Myocyte (in vitro differentiated cells): Measurements from ENCODE around the gene PRPH. TPM values are rescaled to one million over a fixed set of nuclear protein-coding genes. Genes with fewer than 3 reads are reported as not detected.
A peak's percentile ranks its signal among the peaks of the same experiment; 100 is the strongest.

ENCODE experiments used
- DNase-seq: peaks from one replicate; pipeline ENCODE4 v3.0.0-alpha.2; 2012; ENCODE audit warnings: low read depth
- total RNA-seq: library from RNA; depleted of rRNA; stranded (reverse); fragments of >200 nt; gene quantifications from 2 replicates; pipeline ENCODE4 v1.2.3, GENCODE V29; 2014

Gene PRPH
- total RNA-seq, 1 donor from 2014 or later = not detected

DNA sequence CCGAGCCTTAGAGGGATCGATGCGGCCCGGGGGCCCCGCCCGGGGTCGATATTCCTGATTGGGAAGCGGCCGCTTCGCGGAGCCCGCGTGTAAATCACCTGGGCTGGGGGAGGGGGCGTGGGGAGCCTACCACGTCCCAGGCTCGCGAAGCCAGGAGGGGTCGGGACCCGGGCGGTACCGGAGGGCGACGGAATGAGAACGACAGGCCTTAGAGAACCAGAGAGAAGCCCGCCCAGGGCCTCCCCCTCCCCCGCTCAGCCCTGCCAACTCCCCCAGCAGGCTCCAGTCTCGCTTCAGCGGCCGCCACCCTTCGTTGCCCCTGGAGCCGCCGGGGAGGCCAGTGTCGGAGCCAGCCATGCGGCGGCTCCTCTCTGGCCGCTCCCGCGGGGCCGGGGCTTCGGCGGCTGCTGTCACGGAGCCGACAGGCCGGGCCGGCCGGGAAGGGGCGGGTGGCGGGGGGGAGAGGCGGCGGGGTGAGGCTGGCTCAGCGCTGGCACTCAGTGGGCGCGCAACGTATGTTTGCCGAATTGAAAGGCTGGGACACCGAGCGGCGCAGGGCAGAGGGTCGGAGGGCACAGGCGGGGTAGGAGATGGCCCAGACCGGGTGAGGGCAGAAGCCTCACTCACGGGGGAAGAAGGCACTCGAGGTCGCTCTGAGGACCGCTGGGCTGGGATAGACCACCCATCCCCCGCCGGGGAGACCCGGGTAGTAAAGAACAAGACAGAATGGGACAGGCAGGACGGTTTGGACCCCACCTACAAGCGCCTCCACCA, 50.3 kb downstream of the PRPH start:
- DNase-seq = no peak

DNA sequence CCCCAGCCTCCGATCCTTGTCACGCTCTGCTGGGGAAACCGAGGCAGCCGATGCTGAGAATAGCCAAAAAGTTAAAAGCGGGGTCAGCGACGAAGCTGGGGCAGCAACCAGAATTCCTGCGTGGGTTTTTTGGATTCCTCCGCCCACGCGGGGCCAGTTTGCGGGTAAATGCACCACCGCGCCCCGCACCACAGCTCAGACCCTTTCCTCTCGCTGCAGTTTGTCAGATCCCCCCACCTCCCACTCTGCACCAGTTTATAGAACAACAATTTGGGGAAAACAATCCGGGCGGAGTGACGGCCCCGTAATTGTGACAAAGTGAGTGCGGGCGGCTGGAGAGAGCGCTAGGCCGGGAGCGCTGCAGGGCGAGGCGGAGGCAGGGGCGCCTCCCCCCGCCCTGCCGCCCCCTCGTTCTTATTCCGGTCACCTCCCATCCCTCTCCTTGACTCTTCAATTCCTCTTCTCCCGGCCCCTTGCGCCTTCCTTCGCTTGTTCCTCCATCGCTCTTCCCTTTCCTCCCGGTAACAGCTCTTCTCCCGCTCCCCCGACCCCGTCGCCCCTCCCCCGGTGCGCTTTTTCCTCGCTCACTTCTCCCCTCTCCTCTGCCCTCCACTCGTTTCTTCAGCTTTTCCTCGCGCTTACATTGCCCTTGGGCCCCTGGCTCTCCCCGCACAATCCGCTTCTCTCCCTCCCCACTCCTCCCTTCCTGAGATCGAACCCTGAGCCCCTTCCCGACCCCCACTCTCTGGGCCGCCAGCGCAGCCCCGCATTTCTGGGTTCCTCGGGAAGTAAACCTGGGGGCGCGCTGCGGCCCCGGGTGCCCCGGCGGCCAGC, 51.1 kb downstream of the PRPH start:
- no peak for DNase-seq

DNA sequence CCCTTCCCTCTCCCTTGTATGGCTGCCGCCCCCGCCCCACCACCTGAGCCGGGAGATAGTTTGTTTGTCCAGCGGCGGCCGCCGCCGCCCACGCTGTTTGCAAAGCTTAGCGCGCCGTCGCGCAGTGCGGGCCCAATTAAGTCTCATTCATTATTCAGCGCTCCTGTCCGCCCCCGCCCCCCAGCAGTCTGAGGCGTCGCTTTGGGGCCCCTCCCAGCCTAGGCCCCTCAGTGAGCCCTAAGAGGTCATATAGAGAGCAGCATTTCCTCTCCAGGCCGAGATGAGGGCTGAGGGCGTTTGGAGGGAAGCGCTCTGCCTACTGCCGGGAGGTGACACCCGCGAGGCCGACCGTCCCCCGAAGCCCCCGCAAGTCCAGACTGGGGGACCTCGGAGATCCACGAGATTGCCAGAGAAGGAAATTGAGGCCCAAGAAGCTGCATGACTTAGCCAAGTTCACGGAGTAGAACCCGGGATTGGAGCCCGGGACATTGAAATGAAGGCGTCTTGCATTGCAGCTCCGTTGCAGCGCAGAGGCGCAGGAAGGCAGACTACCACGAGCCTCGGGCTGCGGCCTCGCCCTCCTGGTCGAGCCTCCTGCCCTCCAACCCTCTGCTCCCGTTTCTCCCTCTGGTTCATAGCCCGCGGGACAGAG, 51.8 kb downstream of the PRPH start, which contains the start of gene DNAJC22:
Gene DNAJC22, plus strand, starts transcription at position 230 of the 652 bp plus-strand sequence. CDS start 1,985 bp downstream, outside the sequence.
- no peak for DNase-seq

DNA sequence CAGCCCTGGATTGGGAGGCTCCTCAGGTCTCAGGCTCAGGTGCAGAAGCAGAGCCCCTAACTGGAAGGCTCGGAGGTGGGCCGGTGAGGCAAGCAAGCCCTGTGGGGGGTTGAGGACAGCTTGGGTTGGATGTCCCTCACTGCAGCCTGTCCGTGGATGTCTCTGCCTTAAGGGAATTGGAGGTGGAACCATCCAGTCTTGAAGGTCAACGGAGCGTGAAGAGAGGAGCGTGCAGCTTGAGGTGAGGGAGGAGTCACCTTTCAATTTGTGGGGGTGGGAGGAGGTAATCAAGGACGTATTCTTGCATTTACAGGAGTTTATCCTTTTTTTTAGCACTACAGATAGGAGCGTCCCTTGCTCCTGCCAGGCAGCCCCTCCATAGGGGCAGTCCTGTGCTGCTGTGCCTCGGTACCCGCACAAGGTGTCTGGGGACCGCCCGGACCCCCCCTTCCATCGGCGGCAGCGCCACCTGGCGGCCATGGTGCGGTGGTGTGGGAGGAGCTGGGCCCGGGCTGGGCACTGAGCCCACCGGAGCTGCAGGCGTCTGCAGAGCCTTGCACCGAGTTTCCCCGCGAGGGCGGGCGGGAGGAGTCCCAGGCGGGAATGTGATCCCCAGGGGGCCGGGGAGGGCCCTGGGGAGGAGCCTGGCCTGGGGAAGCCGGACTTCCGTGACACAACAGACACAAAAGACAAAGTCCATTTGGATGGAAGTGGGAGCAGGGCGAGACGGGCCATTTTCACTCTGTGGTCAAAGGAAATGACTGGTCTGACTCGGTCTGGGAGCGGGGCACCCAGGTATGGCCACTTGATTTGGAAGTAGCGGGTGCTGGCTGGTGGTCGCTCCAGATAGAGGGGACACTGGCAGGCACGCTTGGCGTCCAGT, 52.6 kb downstream of the PRPH start:
- peak; percentile 80 for DNase-seq

Other genes starting within 250 kb of the PRPH start
- 26.6 and 32.2 TPM in 2 replicates for gene KMT2D, start 234.4 kb upstream of the PRPH start, total RNA-seq
- 1.2 TPM in 1 of 2 replicates, not detected in the other for gene RHEBL1, start 225.2 kb upstream of the PRPH start, total RNA-seq
- 0.21 and 0.27 TPM in 2 replicates for gene DHH, start 200.3 kb upstream of the PRPH start, total RNA-seq
- 27.0 and 27.5 TPM in 2 replicates for gene LMBR1L, start 184.3 kb upstream of the PRPH start, total RNA-seq
- 1,860 and 2,094 TPM in 2 replicates for gene TUBA1B, start 163.8 kb upstream of the PRPH start, total RNA-seq
- gene TUBA1A, start 106.1 kb upstream of the PRPH start, total RNA-seq = 2,694 and 2,699 TPM in 2 replicates
- gene TUBA1C, start 30.1 kb upstream of the PRPH start, total RNA-seq = 547 and 595 TPM in 2 replicates
- gene TROAP, start 28.1 kb downstream of the PRPH start, total RNA-seq = 1.1 TPM in 1 of 2 replicates, not detected in the other
- 37.7 and 119 TPM in 2 replicates for gene C1QL4, start 42.0 kb downstream of the PRPH start, total RNA-seq
- gene DNAJC22, start 51.7 kb downstream of the PRPH start, total RNA-seq = 0.62 and 1.0 TPM in 2 replicates
- 41.9 and 43.0 TPM in 2 replicates for gene SPATS2, start 72.3 kb downstream of the PRPH start, total RNA-seq
- gene KCNH3, start 243.9 kb downstream of the PRPH start, total RNA-seq = 8.9 and 11.9 TPM in 2 replicates